ENCODE measurements around the gene ADSL. TPM values are rescaled to one million over a fixed set of nuclear protein-coding genes. Genes with fewer than 3 reads are reported as not detected.

Gene ADSL
- total and polyA plus RNA-seq, 2 of the 8 experiments (the other 6 are each of a cell fraction or from before 2014, with no cell fraction given): 197 to 218 TPM

DNA sequence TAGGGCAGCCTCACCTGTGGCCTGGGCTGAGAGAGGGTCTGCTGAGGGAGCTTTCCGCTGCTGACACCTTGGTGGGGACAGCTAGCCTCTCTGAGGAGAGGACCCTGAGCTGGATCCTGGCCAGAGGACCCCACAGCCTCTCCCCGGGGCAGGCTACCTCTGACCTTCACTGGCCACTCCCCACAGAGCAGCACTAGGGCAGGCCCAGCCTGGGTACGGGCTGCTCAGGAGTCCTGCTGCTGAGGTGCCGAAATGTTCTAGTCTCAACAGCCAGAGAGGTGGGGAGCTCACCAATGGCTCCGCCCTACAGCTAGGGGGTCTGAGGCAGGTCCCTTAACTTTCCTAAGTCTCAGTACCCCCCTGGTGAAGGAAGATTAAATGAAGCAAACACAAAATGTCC is 71.6 kb downstream of the ADSL start:
- H4K20me1 ChIP-seq (replicated peaks in 1 of 2; ENCODE audit: control insufficient read depth in 1 of 2, insufficient read depth in 2 of 2, low read length in 2 of 2): peaks cover 0 to 3% of the 10 kb centered on the region in 2 experiments
- ChIA-PET CTCF (ENCODE audit: partially characterized antibody) (interaction anchor here (0.5 to 3.9 kb wide), 8 partner anchors 10 to 342 kb away, joined by 3 to 17 read pairs (median 3); no protein-coding TSS in a partner anchor), POLR2A (ENCODE audit: partially characterized antibody) (interaction anchor here (0.6 to 1.1 kb wide), 2 partner anchors 15 to 358 kb away, joined by 3 read pairs; no protein-coding TSS in a partner anchor)
- no peak overlapping the region for H3K27ac ChIP-seq (ENCODE audit: low read depth, low read length)
- H3K9me3 ChIP-seq (ENCODE audit: insufficient read depth in 2 of 2, low read depth in 1 of 2, low read length in 1 of 2): no peaks in the 10 kb centered on the region
- no peak overlapping the region for H3K4ac ChIP-seq (replicated peaks; ENCODE audit: insufficient read length, low read depth, low read length)
- H3K36me3 ChIP-seq (ENCODE audit: control insufficient read depth in 2 of 4, insufficient read depth in 4 of 4, low read length in 3 of 4): peaks cover 7 to 22% (median 12%) of the 10 kb centered on the region in 4 experiments; a peak in 6 of 8 replicates
- H2BK120ac ChIP-seq (replicated peaks; ENCODE audit: low read depth, low read length): no peak overlapping the region
- H3K4me1 ChIP-seq (replicated peaks in 1 of 4; ENCODE audit: control insufficient read depth in 3 of 4, insufficient read depth in 4 of 4, low read length in 3 of 4): no peaks in the 10 kb centered on the region; a peak in 1 of 7 replicates
- no peak overlapping the region for H3K56ac ChIP-seq (replicated peaks; ENCODE audit: insufficient read length, low read depth, low read length)
- H3K9ac ChIP-seq (replicated peaks in 1 of 4; ENCODE audit: extremely low read depth in 1 of 4, low read depth in 3 of 4, low read length in 3 of 4): no peak overlapping the region
- H3K14ac ChIP-seq (ENCODE audit: insufficient read length): no peak overlapping the region
- no peak overlapping the region for H2BK5ac ChIP-seq (ENCODE audit: low read depth, low read length)
- H3K4me3 ChIP-seq (ENCODE audit: extremely low read depth in 1 of 4, insufficient read depth in 2 of 4, low read depth in 3 of 4, low read length in 4 of 4): no peak overlapping the region
- no peaks in the 10 kb centered on the region for H3K79me1 ChIP-seq (ENCODE audit: low read depth, low read length)
- H4K8ac ChIP-seq (ENCODE audit: extremely low read depth, insufficient read depth, low read length): no peak overlapping the region
- H4K5ac ChIP-seq (ENCODE audit: insufficient read length, low read depth, low read length): no peak overlapping the region
- no peak overlapping the region for H3K4me2 ChIP-seq (ENCODE audit: insufficient read depth in 1 of 2, low read depth in 2 of 2, low read length in 2 of 2)
- DNase-seq (ENCODE audit: low read depth in 1 of 2, low spot score in 2 of 2): no peak
- H3K27me3 ChIP-seq (replicated peaks in 1 of 4; ENCODE audit: control insufficient read depth in 3 of 4, extremely low read depth in 1 of 4, insufficient read depth in 3 of 4, low read length in 3 of 4): no peaks in the 10 kb centered on the region
- no peaks in the 10 kb centered on the region for H3K23me2 ChIP-seq (ENCODE audit: low read depth, low read length)
- H2BK12ac ChIP-seq (ENCODE audit: low read depth, low read length): no peak overlapping the region
- TF ChIP-seq ASH2L (IDR thresholded peaks at IDR 0.05; ENCODE audit: low read length) (no peak), KDM1A (IDR thresholded peaks at IDR 0.05; ENCODE audit: borderline replicate concordance, low read length) (no peak), PHF8 (conservative IDR thresholded peaks at IDR 0.05; ENCODE audit: low read depth, low read length) (no peak), SP4 (IDR thresholded peaks at IDR 0.05; ENCODE audit: low read length) (no peak), USF2 (IDR thresholded peaks at IDR 0.05; ENCODE audit: low read length) (no peak), TAF1 (IDR thresholded peaks at IDR 0.05; ENCODE audit: low read depth, low read length) (no peak)
- H2AFZ ChIP-seq (ENCODE audit: low read length): no peak overlapping the region
- WGBS, 2 experiments (ENCODE audit: extremely low coverage in 1 of 2, insufficient coverage in 1 of 2, insufficient read length in 1 of 2, insufficient replicate concordance in 2 of 2, low coverage in 1 of 2, low lambda C conversion rate in 2 of 2, missing lambda C conversion rate in 1 of 2): 90% methylated on average over 5 of the region's 5 CpGs; no CpG with 5 or more reads in 1 of the 2 experiments
- no peak overlapping the region for H2AK5ac ChIP-seq (ENCODE audit: low read depth, low read length)
- H4K91ac ChIP-seq (replicated peaks; ENCODE audit: insufficient read length, low read length): no peak overlapping the region
- no peak for FAIRE-seq
- H3K18ac ChIP-seq (ENCODE audit: extremely low read depth, low read length): no peak overlapping the region
- H2BK15ac ChIP-seq (ENCODE audit: low read length): no peak overlapping the region
- no peaks in the 10 kb centered on the region for H3K79me2 ChIP-seq (ENCODE audit: control insufficient read depth in 1 of 2, insufficient read depth in 2 of 2, low read length in 2 of 2)
- H2BK20ac ChIP-seq (ENCODE audit: low read length): no peak overlapping the region
- H3K23ac ChIP-seq (ENCODE audit: insufficient read length): no peak overlapping the region

Measured in H1 (cell line).